ENCODE data around the gene TRIM51. TPM values are rescaled to one million over a fixed set of nuclear protein-coding genes. Genes with fewer than 3 reads are reported as not detected.
"Not testable (repeated sequence)": the region's sequence is repeated elsewhere in the genome, so short reads cannot be mapped to it uniquely, and the experiment has no call there.

Gene TRIM51, protein sequence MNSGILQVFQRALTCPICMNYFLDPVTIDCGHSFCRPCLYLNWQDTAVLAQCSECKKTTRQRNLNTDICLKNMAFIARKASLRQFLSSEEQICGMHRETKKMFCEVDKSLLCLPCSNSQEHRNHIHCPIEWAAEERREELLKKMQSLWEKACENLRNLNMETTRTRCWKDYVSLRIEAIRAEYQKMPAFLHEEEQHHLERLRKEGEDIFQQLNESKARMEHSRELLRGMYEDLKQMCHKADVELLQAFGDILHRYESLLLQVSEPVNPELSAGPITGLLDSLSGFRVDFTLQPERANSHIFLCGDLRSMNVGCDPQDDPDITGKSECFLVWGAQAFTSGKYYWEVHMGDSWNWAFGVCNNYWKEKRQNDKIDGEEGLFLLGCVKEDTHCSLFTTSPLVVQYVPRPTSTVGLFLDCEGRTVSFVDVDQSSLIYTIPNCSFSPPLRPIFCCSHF
- not detected for polyA plus RNA-seq (2013, experiment 1 of 2; ENCODE audit: insufficient read length)
- polyA plus RNA-seq (2013, experiment 2 of 2; ENCODE audit: insufficient read length): not detected

DNA sequence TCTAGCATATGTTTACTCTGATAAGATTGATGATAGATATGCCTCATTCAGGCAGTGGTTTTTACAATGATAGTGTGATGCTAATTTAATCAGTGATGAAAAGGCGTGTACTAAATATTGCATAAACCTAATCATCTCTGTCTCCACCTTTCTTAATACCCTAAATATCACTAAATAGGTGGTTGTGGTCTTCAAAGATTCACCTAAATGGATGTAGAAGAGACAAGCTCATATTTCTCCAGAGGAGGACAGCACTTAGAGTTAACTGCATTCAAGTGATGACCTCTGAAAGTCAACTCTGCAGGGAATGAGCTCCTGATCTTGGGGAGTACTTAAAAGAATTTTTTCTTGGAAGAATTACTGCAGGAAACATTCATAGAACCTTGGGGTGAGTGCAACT, at the start of gene TRIM51:
Gene TRIM51 (plus strand): TSS at position 301 of the 400 bp plus-strand sequence. CDS start 2,132 bp downstream, outside the sequence.
- DNase-seq: not testable (repeated sequence)

DNA sequence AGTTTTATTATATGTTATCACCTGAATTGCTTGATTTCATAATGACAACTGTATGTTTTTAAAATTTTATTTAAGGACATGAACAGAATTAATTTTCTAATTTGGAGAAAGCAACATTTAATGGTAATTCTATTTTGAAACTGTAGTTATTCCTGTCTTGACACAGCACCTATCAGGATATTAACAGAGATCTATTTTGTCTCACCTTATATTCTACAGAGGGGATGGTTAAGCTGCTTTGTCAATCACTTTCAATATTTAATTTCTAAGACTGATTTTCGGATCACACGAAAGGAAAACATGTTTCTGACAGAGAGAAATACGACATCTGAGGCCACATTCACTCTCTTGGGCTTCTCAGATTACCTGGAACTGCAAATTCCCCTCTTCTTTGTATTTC, 44.6 kb upstream of the TRIM51 start, which contains the start of gene OR5D16:
Gene OR5D16 (plus strand): TSS at position 301 of the 400 bp plus-strand sequence. CDS start 0 bp downstream, at position 301.
- DNase-seq: no peak

DNA sequence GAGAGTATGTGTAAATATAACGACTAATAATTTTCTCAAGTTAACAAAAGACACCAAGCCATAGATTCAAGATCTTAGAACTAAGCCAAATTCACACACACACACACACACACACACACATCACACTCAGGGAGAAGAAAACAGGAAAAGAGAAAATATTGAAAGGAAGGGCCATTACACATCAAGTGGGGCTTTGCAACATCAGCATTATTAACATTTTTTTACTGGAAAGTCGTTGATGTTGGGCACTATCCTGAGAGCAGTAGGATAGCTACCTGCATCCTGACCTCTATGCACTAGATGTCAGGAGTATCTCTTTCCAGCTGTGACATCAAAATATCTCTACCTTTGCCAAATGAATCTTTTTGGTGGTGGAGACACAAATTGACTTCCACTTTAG, 35.6 kb upstream of the TRIM51 start:
- DNase-seq: no peak

DNA sequence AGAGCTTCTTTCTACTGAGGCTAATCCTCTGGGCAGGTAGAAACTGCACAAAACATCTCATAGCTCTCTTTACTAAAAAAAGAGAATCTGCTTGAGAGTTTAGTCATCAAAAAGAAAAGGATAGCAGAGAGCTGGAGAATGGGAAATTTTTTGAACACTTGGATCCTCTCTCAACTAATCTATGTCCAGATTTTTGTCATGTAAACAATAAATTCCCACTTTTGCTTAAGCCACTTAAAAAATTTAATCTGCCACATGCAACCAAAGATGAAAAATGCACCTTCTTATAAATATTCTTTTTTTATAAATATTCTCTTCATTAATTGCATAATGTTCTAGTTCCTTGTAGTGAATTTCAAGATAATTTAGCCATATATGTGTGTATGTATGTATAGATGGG, 34.1 kb upstream of the TRIM51 start:
- no peak for DNase-seq

DNA sequence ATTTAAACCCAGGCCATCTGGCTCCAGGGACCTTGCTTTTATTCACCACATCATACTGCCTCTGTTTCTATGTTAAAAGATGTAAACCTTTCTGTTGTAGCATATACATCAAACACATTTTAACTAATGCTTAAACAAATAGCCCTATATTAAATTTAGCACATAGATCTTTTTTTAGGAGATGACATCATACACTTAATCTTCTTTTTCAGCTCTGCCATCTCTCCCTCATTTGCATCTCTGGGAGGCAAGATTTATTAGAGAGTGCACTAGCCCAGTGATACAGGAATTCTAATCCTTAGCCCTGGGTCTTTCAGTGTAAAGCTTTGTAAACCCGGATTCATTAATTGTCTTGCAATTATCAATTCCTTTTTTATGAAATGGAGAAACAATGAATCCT, 31.0 kb upstream of the TRIM51 start:
- DNase-seq: no peak

DNA sequence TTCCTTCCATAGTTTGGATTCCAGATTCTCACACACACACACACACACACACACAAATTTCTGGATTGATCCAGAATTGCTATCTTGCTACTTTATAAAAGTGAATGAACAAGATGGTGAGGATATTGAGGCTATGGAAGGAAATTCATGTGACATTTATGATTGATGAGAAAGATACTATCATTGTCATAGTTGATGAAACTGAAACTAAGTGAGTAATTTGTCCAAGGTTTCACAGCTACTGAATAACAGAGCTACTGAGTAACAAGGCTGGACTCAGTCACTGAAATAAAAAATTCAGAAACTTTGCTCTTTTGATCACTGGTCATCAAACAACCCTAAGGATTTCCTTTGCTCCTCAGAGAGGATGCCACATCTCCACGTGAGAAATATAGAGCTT, 28.4 kb upstream of the TRIM51 start:
- DNase-seq: no peak

DNA sequence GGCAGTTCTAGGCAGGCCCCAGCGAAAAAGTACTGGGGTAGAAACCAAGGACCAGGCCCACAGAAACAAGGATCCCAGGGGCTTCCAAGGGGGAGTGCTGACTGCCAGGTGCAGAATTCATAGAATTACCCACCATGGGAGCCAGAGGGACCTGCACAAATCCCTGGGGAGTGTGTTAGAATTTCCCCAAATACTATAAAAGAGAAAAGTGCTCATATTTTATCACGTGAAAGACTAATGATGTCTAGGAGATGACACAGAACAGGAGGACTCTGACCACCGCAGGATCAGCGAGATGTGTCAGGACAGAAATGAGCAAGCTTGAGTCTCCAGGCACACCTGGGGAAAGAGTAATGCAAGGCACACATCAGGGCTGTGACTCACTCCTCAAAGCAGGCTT, 15.7 kb upstream of the TRIM51 start:
- DNase-seq: not testable (repeated sequence)

DNA sequence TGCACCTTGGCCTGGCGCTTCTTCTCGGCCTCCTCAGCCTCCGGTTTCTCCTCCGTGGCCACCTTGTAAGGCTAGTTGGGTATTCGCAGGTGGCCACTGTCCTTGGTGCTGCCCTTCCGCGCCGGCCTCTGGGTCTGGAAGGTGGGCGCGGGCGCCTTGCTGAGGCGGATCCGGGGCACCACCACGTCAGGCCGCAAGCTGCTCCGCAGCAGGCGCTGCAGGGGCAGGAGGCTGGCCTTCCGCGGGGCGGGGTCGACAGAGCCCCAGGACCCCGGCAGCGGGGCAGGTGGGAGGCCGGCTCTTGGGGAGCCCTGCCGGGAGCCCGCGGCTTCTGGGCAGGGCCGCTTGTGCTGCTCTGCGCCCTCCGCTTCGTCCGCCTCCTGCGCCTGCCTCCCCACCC, 10.4 kb upstream of the TRIM51 start:
- not testable (repeated sequence) for DNase-seq

DNA sequence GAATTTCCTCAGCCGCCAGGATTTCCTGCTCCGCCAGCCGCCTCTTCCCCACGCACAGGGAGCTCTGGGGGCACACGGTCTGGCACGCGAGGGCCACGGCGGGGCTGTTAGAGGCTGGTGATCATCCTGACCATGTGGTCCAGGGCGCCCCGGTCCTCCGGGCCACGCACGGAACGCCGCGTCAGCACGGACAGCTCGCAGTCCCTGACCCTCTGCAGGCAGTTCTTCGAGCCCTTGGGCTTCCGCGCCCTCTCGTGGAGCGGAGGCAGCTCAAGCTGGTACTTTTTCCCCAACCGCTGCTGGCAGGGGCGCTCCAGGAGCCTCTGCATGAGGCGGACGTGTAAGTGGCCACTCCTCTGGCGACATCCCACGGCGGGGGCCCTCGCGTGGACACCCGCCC, 10.0 kb upstream of the TRIM51 start:
- not testable (repeated sequence) for DNase-seq

DNA sequence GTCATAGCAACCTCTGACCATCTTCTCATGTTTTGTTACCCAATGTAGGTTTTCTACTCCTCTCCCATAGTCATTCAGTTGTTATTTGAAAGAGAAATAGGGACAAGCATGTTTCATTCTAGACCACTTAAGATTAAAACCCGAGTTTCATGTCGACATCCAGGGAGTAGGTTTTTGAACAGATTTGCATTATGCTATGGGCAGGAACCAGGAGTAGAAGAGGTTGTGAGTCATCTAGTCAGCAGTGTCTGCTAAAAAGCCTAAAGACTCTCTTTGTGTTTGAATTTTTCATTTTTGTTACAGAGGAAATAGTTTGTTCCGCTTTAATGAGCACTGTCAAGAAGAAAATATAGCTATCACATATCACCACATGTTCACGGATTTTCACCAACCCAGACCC, 1.9 kb downstream of the TRIM51 start:
- DNase-seq: not testable (repeated sequence)

DNA sequence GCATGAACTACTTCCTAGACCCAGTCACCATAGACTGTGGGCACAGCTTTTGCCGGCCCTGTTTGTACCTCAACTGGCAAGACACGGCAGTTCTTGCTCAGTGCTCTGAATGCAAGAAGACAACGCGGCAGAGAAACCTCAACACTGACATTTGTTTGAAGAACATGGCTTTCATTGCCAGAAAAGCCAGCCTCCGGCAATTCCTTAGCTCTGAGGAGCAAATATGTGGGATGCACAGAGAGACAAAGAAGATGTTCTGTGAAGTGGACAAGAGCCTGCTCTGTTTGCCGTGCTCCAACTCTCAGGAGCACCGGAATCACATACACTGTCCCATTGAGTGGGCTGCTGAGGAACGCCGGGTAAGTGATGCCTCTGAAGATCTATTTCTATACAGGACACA, 2.4 kb downstream of the TRIM51 start:
- not testable (repeated sequence) for DNase-seq

DNA sequence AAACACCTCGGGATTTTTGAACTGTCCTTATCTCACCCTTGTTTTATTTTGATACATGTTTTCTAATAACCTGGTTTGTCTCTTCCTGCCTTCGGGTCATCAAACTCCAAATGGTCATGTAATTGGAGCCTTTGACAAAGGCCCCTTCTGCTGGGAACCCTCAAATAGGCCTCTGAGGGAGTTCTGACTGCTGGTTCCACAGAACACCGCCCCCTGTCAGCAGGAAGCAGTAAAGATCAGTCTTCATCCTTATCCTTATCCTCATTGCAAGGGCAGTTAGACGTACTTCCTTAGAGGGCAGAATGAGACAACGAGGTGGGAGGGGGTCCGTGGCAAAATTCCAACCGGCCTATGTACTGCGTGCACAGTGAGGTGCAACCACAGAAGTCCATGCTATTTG, 12.1 kb downstream of the TRIM51 start:
- no peak for DNase-seq

DNA sequence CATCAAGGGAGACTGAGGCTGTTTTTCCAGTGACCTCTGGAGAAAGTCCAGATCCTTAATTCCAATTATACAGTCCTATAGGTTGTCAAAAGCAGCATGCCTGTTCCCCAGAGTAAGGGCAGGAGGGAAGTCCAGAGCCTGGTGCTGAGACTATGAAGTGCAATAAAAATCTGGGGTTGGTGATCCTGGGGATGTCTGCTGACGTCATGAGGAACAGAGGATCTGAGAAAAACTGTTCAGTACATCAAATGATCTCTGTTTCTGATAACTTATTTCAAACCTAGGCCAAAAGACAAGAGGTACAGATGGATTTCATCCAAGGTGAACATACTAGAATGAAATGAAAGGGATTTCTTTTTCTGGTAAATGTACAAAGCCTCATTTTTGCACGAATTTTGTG, 19.2 kb downstream of the TRIM51 start:
- DNase-seq: no peak

DNA sequence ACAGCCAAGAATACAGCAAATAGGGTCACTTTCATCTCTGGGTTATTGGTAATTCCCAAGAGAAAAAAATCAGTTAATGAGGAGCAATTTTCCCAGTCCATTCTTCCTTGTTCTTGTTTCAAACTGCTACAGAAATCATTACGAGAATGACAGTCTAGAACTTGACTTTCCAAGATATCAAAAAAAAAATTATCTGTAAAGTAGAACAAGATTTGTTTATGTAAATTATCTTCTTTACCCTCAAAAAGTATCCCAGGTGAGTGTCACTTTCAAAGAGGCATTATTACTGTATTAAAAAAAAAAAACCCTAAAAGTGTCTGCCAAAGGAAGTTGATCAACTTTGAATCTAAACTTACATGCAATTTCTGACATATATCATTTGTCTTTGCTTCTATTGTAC, 31.4 kb downstream of the TRIM51 start, which contains the start of gene OR5W2:
Gene OR5W2 (minus strand): TSS at position 101 of the 400 bp plus-strand sequence. CDS start 0 bp downstream, at position 101.
- DNase-seq: no peak

DNA sequence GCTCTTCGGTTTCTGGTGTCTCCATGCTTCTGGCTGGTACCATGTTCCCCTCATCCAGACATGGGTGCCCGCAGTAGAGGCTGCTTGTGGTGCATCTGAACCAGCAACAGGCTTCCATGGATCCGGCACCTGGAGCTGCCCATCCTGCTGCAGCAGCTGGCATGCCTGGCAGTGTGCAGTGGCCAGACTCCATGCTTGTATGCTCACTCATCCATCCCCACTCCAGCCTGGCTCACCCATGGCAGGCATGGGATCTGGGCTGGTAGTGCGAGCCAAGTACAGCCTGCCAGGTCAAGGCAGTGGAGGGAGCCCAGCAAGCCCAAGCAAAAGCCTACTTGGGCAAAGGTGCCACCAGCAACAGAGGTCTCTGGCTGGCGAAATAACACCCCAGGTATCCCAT, 37.4 kb downstream of the TRIM51 start:
- no peak for DNase-seq

DNA sequence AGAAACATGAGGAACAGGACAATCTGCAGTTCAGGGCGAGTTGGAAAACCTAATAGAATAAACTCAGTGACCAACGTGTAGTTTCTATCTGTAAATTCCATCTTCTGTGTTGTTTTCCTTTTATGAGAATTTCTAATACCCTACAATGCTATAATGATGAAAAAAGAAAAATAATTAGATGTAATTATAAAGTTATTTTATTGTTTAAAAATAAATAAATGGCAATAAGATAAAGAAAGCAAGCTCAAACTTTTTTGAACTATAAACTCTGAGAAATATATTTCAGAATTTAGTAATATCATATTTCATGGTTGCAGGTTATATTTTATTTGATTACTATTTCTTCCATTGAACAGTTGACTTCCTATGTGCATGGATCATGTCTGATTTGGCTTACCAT, 53.2 kb downstream of the TRIM51 start, which contains the start of gene OR5I1:
Gene OR5I1 (minus strand): TSS at position 101 of the 400 bp plus-strand sequence. CDS start 0 bp downstream, at position 101.
- no peak for DNase-seq
